Activated T-helper 1 cell treated with anti-CD3 and anti-CD28 coated beads, Interleukin-12 subunit alpha, Interleukin-12 subunit beta, Interleukin-2, Interleukin-4 antibody, amounts not matched to agents 30 ng/mL and 10 ng/mL and 1 ng/mL, durations not matched to agents 14 hours and 24 hours and 36 hours (primary cell): ENCODE measurements around the gene CEP170B. TPM values are rescaled to one million over a fixed set of nuclear protein-coding genes. Genes with fewer than 3 reads are reported as not detected.
"Not testable (repeated sequence)": the region's sequence is repeated elsewhere in the genome, so short reads cannot be mapped to it uniquely, and the experiment has no call there.

Source experiments
- DNase-seq: peaks from one replicate; pipeline ENCODE4 v3.0.0; 2021; ENCODE audit warnings: low spot score
- H3K27ac Mint-ChIP-seq: one replicate; pipeline ENCODE4 v1.8.0; 2021; ENCODE audit warnings: mild to moderate bottlenecking, mixed read lengths
- H3K27me3 Mint-ChIP-seq: one replicate; pipeline ENCODE4 v1.8.0; 2022; ENCODE audit warnings: mild to moderate bottlenecking, moderate library complexity, mixed read lengths; ENCODE audit not compliant: insufficient read depth
- H3K36me3 Mint-ChIP-seq: one replicate; pipeline ENCODE4 v1.8.0; 2021; ENCODE audit warnings: low read depth, mixed read lengths
- H3K4me1 Mint-ChIP-seq: one replicate; pipeline ENCODE4 v1.8.0; 2021; ENCODE audit warnings: low read depth, mixed read lengths
- H3K4me3 Mint-ChIP-seq: one replicate; pipeline ENCODE4 v1.8.0; 2021; ENCODE audit warnings: mild to moderate bottlenecking, moderate library complexity, mixed read lengths
- H3K9me3 Mint-ChIP-seq: one replicate; pipeline ENCODE4 v1.8.0; 2021; ENCODE audit warnings: mixed read lengths
- intact Hi-C: fragments of 100-400 bp; cut with micrococcal nuclease; formaldehyde crosslinking; loops from one replicate; pipeline ENCODE4 v1.15.1; 2024
- total RNA-seq: library from RNA; stranded (reverse); gene quantifications from 2 replicates; pipeline ENCODE4 v1.2.3, GENCODE V29; 2022

The CEP170B gene
- total RNA-seq, 1 donor from 2014 or later, result 9.8 TPM

GRCh38 chr14:104917993-104918392 is 52.9 kb downstream of the CEP170B start:
- peaks cover 18% of the 10 kb centered on the region for H3K27me3 Mint-ChIP-seq
- intact Hi-C loops, result no loop called here
- H3K4me1 Mint-ChIP-seq, result no peaks in the 10 kb centered on the region
- no peaks in the 10 kb centered on the region for H3K36me3 Mint-ChIP-seq
- H3K4me3 Mint-ChIP-seq, result no peak overlapping the region
- no peak overlapping the region for H3K27ac Mint-ChIP-seq
- DNase-seq, result no peak
- no peaks in the 10 kb centered on the region for H3K9me3 Mint-ChIP-seq

GRCh38 chr14:104919152-104919992 is 54.3 kb downstream of the CEP170B start:
- H3K4me3 Mint-ChIP-seq, H3K36me3 Mint-ChIP-seq, H3K9me3 Mint-ChIP-seq, intact Hi-C loops, H3K27ac Mint-ChIP-seq, DNase-seq, H3K4me1 Mint-ChIP-seq: not testable (repeated sequence)
- H3K27me3 Mint-ChIP-seq, result peaks cover 14% of the 10 kb centered on the region

- no peak overlapping the region for H3K4me3 Mint-ChIP-seq
- H3K27me3 Mint-ChIP-seq, result peaks cover 8% of the 10 kb centered on the region
- DNase-seq, result no peak
- no peaks in the 10 kb centered on the region for H3K36me3 Mint-ChIP-seq
- no peak overlapping the region for H3K27ac Mint-ChIP-seq
- H3K4me1 Mint-ChIP-seq, result no peaks in the 10 kb centered on the region
- H3K9me3 Mint-ChIP-seq, result peaks cover 5% of the 10 kb centered on the region
- intact Hi-C loops, result no loop called here
These were observed 54.9 kb downstream of the CEP170B start for GRCh38 chr14:104919993-104920315.

GRCh38 chr14:104923640-104924420 is 58.8 kb downstream of the CEP170B start:
- no peaks in the 10 kb centered on the region for H3K36me3 Mint-ChIP-seq
- DNase-seq, result no peak
- H3K9me3 Mint-ChIP-seq, result peaks cover 5% of the 10 kb centered on the region
- no peaks in the 10 kb centered on the region for H3K4me1 Mint-ChIP-seq
- intact Hi-C loops, result loop anchor here (1.0 kb wide), 1 partner anchor 19 kb away; no protein-coding TSS in a partner anchor
- no peak overlapping the region for H3K4me3 Mint-ChIP-seq
- H3K27ac Mint-ChIP-seq, result no peak overlapping the region
- peaks cover 5% of the 10 kb centered on the region for H3K27me3 Mint-ChIP-seq

GRCh38 chr14:104924421-104925213 is 59.5 kb downstream of the CEP170B start, which contains the start of gene PLD4:
Gene PLD4, plus strand, starts transcription at chr14:104924879. Its CDS starts 2,262 bp downstream, at chr14:104927141.
- Mint-ChIP-seq H3K36me3 (no peaks in the 10 kb centered on the region), H3K27ac (no peak within 1 kb of the TSS), H3K4me3 (no peak within 1 kb of the TSS), H3K27me3 (peaks cover 5% of the 10 kb centered on the region), H3K4me1 (no peaks in the 10 kb centered on the region), H3K9me3 (peaks cover 5% of the 10 kb centered on the region)
- no peak for DNase-seq
- intact Hi-C loops, result loop anchor here (1.0 kb wide), 1 partner anchor 19 kb away; no protein-coding TSS in a partner anchor

GRCh38 chr14:104925214-104925854 is 60.3 kb downstream of the CEP170B start:
- Mint-ChIP-seq H3K36me3 (no peaks in the 10 kb centered on the region), H3K4me1 (no peaks in the 10 kb centered on the region), H3K27ac (no peak overlapping the region), H3K4me3 (no peak overlapping the region), H3K9me3 (peaks cover 5% of the 10 kb centered on the region), H3K27me3 (peaks cover 5% of the 10 kb centered on the region)
- intact Hi-C loops, result no loop called here
- DNase-seq, result no peak

- H3K4me3 Mint-ChIP-seq, result no peak overlapping the region
- no peak for DNase-seq
- intact Hi-C loops, result no loop called here
- H3K27me3 Mint-ChIP-seq, result peaks cover 5% of the 10 kb centered on the region
- H3K27ac Mint-ChIP-seq, result no peak overlapping the region
- no peaks in the 10 kb centered on the region for H3K36me3 Mint-ChIP-seq
- H3K4me1 Mint-ChIP-seq, result no peaks in the 10 kb centered on the region
- peaks cover 5% of the 10 kb centered on the region for H3K9me3 Mint-ChIP-seq
These were observed 61.0 kb downstream of the CEP170B start for GRCh38 chr14:104925855-104926609.

- intact Hi-C loops, result no loop called here
- Mint-ChIP-seq H3K27me3 (peaks cover 2% of the 10 kb centered on the region), H3K9me3 (peaks cover 5% of the 10 kb centered on the region), H3K4me3 (no peak overlapping the region), H3K36me3 (no peaks in the 10 kb centered on the region), H3K4me1 (no peaks in the 10 kb centered on the region), H3K27ac (no peak overlapping the region)
- no peak for DNase-seq
These were observed 61.8 kb downstream of the CEP170B start for GRCh38 chr14:104926619-104927431.

GRCh38 chr14:104927432-104927816 is 62.4 kb downstream of the CEP170B start:
- Mint-ChIP-seq H3K36me3 (no peaks in the 10 kb centered on the region), H3K4me3 (no peak overlapping the region), H3K4me1 (no peaks in the 10 kb centered on the region), H3K27me3 (peaks cover 2% of the 10 kb centered on the region), H3K27ac (no peak overlapping the region), H3K9me3 (peaks cover 5% of the 10 kb centered on the region)
- intact Hi-C loops, result no loop called here
- DNase-seq, result no peak

- H3K27ac Mint-ChIP-seq, result no peak overlapping the region
- DNase-seq, result no peak
- H3K4me3 Mint-ChIP-seq, result no peak overlapping the region
- H3K27me3 Mint-ChIP-seq, result peaks cover 2% of the 10 kb centered on the region
- intact Hi-C loops, result no loop called here
- H3K4me1 Mint-ChIP-seq, result no peaks in the 10 kb centered on the region
- no peaks in the 10 kb centered on the region for H3K36me3 Mint-ChIP-seq
- H3K9me3 Mint-ChIP-seq, result peaks cover 5% of the 10 kb centered on the region
These were observed 62.8 kb downstream of the CEP170B start for GRCh38 chr14:104927901-104928300.

GRCh38 chr14:104928391-104929133 is 63.5 kb downstream of the CEP170B start:
- H3K9me3 Mint-ChIP-seq, result peaks cover 5% of the 10 kb centered on the region
- H3K4me3 Mint-ChIP-seq, result no peak overlapping the region
- H3K27me3 Mint-ChIP-seq, result no peaks in the 10 kb centered on the region
- H3K27ac Mint-ChIP-seq, result no peak overlapping the region
- intact Hi-C loops, result no loop called here
- DNase-seq, result no peak
- H3K36me3 Mint-ChIP-seq, result no peaks in the 10 kb centered on the region
- no peaks in the 10 kb centered on the region for H3K4me1 Mint-ChIP-seq
